ENCODE data around the gene VPS50.
"Not testable (repeated sequence)": the region's sequence is repeated elsewhere in the genome, so short reads cannot be mapped to it uniquely, and the experiment has no call there.

Gene VPS50

DNA sequence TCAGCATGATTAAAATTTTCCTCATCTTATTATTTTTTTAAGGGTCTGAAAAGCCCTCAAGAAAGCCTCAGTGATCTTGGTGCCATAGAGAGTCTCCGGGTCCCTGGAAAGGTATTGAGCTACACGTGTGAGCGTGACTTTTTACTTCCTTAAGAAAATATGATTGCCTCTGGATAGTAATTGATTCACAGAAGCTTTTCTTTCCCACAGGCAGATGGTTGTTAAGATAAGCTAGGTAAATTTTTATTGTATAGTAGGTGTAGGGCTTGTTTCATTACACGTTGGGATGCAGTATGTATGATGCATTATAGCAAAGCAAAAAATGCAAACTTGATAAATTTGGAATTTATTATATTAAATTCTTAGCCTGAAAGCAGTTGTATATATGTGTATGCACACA lies 7.7 kb downstream of the VPS50 start:
- DNase-seq: no peak

DNA sequence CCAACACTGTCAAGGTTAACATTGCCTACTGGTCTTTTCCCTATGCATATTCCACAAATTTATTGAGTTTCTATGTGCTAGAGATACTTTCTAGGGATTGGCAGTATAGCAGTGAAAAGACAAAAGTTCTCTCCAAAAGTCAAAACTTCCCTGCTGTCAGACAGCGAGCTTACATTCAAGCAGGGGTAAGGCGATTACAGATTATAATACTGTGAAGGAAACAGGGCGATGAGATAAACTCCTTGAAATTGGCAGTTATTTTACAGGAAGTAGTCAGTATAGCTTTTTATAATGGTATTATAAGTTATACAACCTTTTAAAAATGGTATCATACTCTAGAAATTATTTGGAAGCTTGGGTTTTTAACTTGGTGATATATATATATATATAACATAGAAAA lies 9.9 kb downstream of the VPS50 start:
- DNase-seq: no peak

GRCh38 chr7:93245525-93246432 lies 13.6 kb downstream of the VPS50 start:
- DNase-seq: peak; percentile 11

GRCh38 chr7:93249491-93250148 lies 17.5 kb downstream of the VPS50 start:
- DNase-seq: no peak

DNA sequence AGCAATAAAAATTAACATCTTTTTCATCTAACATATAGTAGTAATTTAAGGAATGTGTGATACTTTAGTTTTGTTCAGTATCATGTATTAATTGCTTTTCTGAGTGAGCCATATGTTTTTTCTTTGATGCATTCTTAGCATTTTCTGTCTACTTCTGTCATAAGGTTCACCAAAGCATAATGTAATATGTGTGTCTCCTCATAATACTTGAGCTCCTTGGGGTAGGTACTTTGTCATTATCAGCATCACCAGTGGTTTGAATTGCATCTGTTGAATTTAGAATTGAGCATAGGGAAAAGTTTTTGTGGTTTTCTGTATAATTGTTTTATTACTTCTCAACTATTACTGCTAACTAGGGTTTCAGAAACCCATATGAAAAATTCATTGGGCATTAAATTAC lies 26.5 kb downstream of the VPS50 start:
- no peak for DNase-seq

DNA sequence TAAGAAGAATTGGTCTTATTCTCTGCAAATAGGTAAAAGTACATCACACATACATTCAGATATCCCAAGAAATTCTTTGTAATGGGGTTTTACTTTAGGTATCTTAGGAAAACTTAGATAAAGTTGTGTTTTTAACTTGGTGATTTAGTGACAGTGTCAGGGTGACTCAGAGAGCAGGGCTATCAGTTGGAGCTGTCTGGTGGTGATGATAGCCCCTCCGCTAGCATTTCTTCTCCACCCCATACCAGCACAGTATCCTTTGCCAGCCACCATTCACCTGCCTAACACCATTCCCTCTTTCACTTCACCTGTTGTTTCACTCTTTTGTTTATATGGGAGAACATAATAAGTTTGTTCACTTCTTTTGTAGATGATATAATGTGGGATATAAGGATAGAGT lies 30.4 kb downstream of the VPS50 start:
- DNase-seq: no peak

DNA sequence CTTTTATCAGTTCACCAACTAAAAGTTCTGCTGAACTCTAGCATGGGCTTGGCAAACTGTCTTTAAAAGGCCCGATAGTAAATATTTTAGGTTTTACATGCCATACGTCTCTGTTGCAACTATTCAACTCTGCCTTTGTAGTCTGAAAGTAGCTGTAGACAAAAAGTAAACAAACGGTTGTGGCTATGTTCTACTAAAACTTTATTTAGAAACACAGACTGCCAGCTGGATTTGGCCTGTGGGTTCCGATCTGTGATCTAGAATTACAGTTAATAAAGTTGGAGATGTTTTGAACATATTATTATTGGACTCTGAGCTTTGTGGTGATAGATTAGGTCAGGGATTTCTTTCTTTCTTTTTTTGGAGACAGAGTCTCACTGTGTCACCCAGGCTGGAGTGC lies 33.1 kb downstream of the VPS50 start:
- DNase-seq: no peak

GRCh38 chr7:93279541-93279940 lies 47.4 kb downstream of the VPS50 start:
- DNase-seq: no peak

- no peak for DNase-seq
These were observed 52.7 kb downstream of the VPS50 start for GRCh38 chr7:93284908-93285307.

- DNase-seq: no peak
These were observed 61.1 kb downstream of the VPS50 start for GRCh38 chr7:93293229-93293628.

DNA sequence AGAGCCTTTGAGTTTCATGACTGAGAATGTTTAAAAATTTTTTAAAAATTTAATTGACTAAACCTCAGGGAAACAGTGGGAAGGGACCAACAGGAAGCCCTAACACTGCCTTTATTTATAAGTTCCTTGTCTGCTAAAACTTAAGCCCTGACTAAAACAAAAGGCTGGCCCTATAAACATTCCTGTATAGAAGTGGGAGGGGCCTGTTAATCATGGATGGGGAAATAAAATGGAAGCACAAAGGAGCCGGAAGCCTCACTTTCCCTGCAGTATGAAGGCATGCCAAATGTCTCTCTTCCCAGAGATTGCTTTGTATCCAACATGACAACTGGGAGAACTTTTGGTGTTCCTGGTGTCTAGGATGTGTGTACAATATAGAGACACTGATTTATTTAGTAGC lies 66.0 kb downstream of the VPS50 start:
- DNase-seq: no peak

DNA sequence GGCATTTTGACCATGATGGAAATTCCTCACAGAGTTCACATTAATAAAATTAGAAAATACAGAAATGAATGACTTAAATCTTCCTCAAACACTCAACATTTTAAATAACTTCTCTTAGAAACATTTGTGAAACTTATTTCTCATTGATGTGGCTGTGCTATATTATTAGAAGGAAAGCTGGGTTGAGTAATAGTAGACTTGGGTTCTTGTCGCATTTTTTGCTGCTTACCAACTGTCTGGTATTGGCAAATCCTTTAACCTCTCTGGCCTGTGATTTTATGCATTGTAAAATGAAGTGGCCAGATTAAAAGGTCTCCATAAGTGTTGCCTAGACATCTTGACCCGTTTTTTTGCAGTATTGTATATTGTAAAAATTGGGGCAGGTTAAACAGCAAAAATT lies 66.5 kb downstream of the VPS50 start:
- no peak for DNase-seq

- no peak for DNase-seq
These were observed 69.6 kb downstream of the VPS50 start for GRCh38 chr7:93301736-93302135.

GRCh38 chr7:93307131-93307660 lies 75.0 kb downstream of the VPS50 start:
- DNase-seq: no peak

DNA sequence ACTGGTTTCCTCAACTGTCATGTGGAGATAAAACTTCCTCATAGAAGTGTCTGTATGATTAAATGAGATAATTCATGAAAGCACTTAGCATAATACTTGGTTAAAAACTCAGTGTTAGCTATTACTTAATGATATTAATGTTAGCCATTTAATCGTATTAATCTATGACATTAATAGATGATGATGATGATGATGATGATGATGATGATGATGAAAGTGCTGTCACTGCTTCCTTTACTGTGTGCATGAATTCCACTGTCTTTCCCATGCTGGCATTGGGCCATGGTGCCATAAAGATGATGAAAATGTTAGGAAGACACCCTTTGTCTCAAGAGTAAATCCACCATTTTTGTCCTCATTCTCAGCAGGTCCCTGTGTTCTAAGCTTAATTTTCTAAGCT lies 75.8 kb downstream of the VPS50 start:
- no peak for DNase-seq

DNA sequence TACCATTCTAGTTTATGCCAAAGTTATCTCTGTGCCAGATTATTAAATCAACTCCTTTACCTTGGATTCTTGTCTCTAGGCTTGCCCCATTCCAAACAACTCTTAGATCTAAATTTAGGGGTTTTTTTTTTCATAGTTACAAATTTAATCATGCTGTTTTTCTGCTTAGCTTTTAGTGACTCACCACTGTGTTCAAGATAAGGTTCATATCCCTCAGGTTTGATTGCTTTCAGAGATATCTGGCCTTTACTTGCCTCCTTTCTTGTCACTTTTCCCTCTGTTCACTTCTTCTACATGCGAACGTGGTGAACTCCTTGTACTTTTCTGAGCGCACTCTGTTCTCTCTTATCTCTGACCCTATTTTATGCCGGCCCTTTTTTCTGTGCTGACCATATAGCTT lies 78.2 kb downstream of the VPS50 start:
- no peak for DNase-seq

- DNase-seq: no peak
These were observed 82.3 kb downstream of the VPS50 start for GRCh38 chr7:93314449-93314848.

DNA sequence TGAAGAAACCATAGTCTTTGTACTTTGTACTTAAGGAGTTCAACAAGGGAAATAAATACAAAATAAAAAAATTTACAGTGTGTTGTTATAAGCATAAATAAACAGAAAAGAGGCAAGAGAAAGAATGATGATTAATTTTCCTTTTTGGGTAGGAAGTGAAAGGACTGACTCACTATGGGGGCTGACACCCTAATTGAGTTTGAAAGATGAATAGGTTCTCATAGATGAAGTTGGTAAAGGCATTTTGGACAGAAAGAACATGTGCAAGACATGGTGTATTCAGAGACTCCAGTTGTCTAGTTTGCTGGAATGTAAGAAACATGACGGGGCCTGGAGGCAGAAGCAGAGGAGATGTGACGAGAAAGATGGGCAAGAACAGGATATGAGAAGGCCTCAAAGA lies 83.7 kb downstream of the VPS50 start:
- DNase-seq: no peak

- DNase-seq: no peak
These were observed 84.6 kb downstream of the VPS50 start for GRCh38 chr7:93316730-93317129.

- no peak for DNase-seq
These were observed 88.7 kb downstream of the VPS50 start for GRCh38 chr7:93320887-93321286.

GRCh38 chr7:93326291-93326690 lies 94.1 kb downstream of the VPS50 start:
- DNase-seq: not testable (repeated sequence)

DNA sequence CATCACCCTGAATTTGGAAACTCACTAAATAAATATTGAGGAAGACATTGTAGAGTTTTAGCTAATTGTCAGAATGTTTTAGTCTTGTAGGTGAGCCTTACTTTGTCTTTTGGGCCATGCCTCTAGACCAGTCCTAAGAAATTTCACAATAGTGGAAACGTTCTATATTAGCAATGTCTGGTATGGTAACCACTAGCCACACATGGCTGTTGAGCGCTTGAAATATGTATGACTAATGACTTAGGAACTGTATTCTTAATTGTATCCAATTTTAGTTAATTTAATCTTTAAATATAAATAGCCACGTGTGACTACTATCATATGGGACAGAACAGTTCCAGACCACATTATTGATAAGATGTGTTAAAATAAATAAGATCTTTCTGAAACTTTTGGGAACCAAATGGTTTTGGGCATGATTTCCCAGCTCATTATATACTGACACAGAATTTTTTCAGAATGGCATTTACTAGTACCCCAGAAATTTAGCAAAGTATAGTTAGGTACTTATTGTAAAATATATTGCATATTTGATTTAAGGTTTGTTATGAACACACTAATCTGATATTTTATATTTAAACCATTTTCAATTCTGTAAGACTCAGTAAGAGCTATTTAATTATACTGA lies 95.0 kb downstream of the VPS50 start:
- DNase-seq: no peak

DNA sequence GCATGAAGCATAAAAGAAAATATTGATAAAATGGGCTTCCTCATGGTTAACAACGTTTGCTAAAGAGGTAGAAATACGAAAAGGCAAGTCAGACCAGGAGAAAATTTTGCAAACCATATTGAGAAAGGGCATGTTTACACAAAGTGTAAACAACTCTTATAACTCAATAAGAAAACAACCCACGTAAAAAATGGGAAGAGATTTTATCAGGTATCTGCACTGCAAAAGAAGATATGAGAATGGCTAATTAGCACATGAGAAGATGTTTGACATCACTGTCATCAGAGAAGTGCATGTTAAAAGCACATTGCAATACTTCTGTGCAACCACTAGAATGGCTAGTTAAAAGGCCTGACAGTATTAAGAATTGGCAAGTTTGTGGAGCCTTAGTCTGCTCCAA lies 99.5 kb downstream of the VPS50 start:
- DNase-seq: no peak

DNA sequence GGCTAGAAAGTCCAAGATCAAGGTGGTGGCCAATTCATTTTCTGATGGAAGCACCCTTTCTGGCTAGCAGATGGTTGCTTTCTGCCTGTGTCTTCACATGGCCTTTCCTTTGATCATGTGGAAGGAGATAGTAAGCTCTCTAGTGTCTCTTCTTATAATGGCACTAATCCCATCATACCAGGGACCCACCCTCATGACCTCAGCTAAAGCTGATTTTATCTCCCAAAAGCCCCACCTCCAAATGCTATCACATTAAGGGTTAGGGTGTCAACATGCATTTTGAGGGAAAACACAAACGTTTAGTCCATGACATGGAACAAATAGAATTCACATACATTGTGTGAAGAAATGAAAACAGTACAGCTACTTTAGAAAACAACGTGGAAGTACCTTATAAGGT lies 100.0 kb downstream of the VPS50 start:
- DNase-seq: no peak

All from RPMI8226 (cell line).